GM20000 (cell line): ENCODE results near the gene NHS.

Experiments used
- DNase-seq: peaks from one replicate; pipeline ENCODE4 v3.0.0; 2012; ENCODE audit warnings: low spot score
- CTCF ChIP-seq: IDR thresholded peaks from 2 replicates; pipeline ENCODE4 v1.5.1; 2012; ENCODE audit warnings: mild to moderate bottlenecking, control low read depth; ENCODE audit errors: extremely low read depth, missing control alignments

The NHS gene

DNA sequence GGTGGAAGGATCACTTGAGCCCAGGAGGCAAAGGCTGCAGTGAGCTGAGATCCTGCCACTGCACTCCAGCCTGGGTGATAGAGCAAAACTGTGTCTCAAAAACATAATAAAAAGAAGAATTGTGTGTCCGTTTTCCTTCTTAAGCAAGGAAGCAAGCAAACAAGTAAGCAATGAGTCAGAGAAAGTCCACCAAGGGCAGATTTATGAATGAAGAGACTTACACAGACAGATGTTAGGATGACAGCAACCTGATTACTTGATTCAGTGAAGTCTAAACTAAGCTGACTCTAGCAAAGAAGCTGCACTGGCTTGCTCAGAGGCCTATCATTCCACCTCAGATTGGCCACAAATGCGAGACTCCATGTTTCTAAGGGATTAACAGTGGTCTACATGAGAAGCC is 328.2 kb downstream of the NHS start:
- no peak for TF ChIP-seq CTCF
- no peak for DNase-seq

DNA sequence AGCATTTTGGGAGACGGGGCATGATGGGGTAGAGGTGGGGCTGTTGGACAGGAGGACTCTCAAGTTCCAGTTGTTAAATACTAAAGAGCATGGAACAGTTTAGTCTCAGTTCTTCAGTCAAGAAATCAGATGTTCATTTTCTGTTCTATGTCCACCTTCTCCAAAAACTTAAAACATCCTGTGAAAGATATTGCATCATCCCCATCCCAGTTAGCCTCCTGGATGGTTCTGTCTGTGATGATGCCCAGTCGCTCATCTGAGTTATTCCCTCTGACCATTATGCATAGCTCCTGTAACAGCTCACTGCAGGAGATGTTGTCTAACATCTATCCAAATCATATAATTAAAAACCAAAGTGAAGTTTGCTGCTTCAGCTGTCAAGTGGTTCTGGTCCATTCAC is 330.2 kb downstream of the NHS start:
- no peak for TF ChIP-seq CTCF
- no peak for DNase-seq

GRCh38 chrX:17706676-17707075 is 331.7 kb downstream of the NHS start:
- TF ChIP-seq CTCF = no peak
- DNase-seq = no peak

DNA sequence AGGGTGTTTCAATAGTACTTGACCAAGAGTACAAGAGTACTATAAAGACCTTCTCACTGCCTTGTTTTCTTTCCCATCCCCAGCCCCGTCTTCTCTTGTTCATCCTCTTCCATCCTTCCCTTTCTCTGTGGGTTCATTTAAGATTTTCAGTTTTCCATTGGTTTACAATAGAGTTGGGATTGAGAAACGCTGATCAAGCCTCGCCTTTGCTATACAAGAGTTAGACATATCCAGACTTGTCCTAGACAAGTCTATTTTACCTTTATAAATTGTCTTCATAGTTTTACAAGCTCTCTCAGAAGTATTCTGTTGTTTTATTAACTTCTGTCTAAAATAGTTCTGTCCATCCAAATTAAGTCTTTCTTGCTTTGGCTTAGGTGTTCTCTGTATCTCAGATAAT is 332.7 kb downstream of the NHS start:
- TF ChIP-seq CTCF = no peak
- no peak for DNase-seq

GRCh38 chrX:17710871-17711301 is 335.9 kb downstream of the NHS start:
- TF ChIP-seq CTCF = no peak
- DNase-seq = no peak

DNA sequence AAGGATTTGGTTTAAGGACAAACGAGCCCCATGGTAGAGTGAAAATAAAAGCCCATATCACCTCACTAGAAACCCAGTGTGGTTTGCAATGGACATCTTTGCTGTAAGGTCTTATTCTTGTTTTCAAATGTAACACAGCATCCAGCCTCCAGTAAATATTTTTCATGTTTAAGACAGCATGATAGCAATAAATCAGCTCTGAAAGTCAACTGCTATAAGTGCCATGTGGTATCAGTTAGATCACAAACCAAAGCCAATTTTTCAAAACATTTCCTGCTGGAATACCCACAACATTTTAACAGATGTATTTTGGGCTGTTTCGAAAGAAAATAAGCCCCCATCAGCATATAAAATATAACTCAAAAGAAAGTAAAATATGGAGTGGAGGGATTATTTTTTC is 338.3 kb downstream of the NHS start:
- no peak for DNase-seq
- TF ChIP-seq CTCF = no peak

DNA sequence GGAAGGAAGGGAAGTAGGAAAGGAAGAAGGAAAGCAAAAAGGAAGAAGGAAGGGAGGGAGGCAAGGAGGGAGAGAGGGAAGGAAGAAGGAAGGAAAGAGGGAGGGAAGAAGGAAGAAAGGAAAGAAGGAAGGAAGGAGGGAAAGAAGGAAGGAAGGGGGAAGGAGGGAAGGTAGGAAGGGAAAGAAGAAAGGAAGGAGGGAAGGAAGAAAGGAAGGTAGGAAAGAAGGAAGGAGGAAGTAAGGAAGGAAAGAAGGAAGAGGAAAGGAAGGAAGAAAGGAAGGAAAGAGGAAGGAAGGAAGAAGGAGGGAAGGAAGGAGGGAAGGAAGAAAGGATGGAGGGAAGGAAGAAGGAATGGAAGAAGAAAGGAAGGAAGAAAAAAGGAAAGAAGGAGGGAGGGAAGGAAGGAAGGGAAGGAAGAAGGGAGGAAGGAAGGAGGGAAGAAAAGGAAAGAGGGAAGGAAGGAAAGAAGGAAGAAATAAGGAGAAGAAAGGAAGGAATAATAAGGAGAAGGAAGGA is 343.7 kb downstream of the NHS start:
- TF ChIP-seq CTCF = no peak
- DNase-seq = no peak
